Measurements from ENCODE around the gene GAL.

Gene GAL

DNA sequence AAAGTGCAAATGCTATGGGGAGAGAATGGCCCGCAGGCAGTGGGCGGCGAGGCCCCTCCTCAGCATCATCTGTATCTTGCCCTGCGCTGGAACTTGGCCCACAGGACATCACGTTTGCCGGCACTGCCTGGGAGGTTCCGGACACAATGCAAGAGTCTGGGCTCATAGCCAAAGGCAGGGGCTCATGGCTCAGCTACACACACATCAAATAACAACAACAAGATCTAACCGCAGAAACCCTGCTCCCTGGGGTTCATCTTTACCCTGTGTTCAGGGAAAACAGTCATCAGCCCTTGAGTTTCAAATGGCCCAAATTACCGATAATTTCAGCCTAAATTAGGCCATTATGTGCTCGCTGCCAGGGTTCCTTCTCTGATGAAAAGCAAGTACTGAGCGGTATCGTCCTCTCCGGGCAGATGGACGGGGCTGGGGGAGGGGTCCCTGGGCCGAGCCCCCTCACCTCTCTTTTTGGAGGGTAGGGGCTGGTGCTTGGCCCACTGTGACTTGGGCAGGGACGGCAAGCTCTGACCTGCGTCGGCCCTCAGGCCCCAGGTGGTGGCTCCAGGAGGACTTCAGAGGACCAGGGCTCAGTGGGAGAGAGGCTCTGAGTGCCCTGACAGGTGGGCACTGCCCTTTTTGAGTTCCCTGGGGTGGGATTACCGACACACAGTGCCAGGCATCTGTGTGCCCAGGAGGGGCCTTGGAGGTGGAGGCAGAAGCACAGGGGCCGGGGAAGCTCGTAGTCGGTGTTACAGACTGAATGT is 25.0 kb upstream of the GAL start:
- no peak for DNase-seq (ENCODE audit: low spot score)

DNA sequence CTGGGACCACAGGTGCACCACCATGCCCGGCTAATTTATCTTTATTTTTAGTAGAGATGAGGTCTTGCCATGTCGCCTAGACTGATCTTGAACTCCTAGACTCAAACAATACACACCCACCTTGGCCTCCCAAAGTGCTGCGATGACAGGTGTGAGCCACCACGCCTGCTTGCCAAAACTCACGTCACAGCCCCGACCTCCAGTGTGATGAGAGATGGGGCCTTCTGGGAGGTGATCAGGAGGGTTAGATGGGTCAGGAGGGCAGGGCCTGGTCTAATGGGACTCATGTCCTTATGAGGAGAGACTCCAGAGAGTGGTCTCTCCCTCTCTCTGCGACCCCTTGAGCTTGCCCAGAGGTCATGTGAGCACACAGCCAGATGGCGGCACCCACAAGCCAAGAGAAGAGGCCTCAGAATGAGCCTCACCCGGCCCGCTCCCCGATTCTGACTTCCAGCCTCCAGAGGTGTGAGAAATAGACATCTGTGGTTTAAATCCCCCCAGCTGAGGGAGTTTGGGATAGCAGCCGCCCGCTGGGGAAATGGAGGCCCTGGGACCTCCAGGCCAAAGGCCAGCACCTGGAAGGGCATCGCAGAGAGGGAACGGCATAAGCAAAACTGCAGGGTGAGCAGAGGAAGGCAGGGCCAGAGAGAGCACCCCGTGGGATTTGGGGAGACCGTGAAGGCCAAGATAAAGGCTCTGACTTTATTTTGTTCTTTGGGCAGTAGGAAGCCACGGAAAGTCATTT is 24.1 kb upstream of the GAL start:
- no peak for DNase-seq (ENCODE audit: low spot score)

DNA sequence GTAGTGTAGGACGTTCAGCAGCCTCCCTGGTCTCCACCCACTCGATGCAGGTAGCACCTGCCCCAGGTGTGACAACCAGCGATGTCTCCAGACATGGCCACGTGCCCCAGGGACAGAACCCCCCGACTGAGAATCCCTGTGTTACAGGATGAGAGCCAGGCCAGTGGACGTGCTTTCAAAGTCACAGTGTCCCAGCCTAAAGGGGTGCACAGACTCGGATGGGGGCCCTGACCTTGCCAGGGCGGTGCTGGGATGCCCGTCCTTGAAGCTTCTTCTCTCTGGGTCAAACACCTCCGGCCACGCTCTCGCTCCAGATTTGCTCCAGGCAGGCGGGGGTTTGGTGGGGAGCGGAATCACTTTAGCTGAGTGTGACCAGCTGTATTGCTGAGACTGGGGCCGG is 23.3 kb upstream of the GAL start:
- no peak for DNase-seq (ENCODE audit: low spot score)

DNA sequence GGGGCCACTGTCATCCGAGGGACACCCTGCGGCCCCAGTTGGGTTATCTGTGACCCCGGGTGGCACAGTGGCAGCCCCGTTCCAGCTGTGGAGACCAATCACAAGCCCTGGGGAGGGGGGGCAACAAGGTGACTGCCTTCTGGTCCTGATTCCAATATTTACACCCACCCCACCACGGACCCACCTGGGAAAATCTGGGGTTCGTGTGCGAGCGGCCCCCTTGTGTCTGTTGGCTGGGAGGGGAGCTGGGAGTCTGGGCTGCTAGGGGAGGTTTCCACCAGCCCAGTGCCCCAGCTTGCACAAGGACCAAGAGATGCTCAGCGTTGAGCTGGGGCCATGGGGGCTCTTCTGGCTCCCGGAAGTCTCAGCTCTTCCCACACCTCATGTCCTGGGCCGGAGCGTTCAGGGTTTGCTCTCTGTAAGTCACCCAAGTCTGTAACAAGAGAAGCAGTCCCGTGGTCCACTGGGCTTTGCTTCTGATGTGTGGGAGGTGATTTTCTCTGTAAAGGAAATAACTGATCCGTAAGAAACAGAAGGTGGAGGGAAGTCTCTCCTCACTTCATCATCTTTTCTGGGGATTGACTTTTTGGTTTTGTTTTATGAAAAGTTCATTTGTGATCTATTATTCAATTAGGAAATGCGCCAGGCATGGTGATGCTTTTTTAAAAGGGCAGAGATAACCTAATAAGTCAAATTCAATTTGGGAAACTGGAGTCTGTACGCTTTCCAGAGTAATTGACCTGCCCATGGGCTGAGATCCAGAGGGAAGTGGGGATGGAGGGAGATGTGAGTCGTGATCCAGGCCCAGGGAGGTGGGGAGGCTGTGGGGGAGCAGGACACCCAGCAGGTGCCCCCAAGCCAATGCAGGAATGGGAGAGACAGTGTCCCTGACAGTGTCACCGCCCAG is 22.4 kb upstream of the GAL start:
- DNase-seq (ENCODE audit: low spot score) = no peak

DNA sequence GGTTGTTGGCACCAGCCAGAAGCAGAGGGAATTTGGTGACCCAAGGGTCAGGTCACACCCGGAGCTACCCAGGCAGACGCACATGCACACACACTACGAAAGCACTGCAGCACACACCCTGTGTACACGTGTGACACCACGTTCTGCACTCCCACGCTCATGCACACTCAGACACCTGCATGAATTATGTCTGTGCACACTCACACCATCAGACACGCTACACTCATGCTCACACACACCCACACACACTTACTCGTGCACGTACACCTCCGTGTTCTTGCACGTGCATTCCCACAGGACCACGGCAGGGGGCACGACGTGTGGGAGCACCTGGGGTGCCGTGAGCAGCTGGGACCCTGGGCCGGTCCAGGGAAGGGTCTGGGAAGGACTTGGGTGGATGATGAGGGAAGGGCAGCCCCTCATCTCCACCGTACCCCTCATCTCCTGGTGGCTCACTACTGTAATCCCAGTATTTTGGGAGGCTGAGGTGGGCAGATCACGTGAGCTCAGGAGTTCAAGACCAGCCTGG is 20.8 kb upstream of the GAL start:
- DNase-seq (ENCODE audit: low spot score) = no peak

DNA sequence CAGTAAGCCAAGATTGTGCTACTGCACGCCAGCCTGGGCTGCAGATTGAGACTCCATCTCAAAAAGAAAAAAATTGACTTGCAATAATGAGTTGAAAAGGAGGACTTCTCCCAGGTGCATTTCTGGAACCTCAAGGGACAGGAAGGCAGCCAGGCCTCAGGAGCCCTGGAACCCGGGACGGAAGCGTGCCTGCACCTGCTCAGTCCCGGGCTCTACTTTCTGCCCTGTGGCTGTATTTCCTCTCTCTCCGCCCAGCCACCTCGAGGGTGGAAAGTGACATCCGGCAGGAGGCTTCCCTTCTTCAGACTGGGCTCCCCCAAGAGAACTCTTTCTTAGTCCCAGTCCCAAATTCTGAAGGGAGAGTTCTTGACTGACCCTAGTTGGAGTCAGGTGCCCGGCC is 20.2 kb upstream of the GAL start:
- no peak for DNase-seq (ENCODE audit: low spot score)

DNA sequence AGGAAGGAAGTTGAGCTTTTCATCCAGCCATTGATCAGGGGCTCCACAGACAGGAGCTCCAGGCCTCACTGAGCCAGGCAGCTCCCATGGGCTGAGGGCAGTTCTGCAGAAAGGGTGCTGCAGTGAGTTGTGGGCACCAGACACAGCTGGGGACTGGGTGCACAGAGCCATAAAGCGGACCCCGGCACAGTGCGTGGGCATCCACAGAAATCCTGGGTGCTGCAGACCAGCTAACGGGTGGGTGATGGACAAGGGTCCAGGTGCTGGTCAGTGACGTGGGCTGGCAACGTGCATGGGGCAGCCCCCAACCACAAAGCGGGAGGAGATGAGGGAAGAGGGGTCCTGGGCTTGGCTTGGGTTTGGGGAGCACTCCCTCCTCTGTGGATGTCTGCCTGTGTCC is 19.4 kb upstream of the GAL start:
- no peak for DNase-seq (ENCODE audit: low spot score)

DNA sequence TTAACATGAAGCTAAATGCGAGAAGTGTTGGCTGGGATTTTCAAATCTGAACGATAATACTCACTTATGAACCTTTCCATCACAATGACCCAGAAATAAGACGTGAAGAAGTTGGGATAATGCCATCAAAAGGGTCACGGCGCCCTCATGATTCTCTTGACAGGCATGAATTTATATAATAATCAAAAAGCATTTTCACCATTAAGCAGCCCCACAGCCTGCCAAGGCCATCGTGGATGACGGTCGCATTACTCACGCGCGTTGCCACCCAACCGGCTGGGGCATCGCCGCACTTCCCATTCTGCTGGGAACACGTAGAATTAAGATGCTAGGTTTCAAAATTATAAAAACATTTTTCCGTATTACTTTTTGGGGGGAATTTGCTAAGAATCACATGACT is 18.9 kb upstream of the GAL start:
- no peak for DNase-seq (ENCODE audit: low spot score)

DNA sequence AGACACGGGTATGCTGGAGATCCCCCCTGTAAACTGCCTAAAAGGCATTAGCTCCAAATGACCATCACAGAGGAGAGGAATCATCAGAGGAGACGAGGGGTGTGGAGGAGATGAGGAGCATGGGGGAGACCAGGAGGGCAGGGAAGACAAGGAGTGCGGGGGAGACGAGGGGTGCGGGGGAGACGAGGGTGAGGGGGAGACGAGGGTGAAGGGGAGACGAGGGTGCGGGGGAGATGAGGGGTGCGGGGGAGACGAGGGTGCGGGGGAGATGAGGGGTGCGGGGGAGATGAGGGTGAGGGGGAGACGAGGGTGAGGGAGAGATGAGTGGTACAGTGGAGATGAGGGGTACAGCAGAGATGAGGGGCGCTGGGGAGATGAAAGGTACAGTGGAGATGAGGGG is 17.5 kb upstream of the GAL start:
- DNase-seq (ENCODE audit: low spot score) = no peak

DNA sequence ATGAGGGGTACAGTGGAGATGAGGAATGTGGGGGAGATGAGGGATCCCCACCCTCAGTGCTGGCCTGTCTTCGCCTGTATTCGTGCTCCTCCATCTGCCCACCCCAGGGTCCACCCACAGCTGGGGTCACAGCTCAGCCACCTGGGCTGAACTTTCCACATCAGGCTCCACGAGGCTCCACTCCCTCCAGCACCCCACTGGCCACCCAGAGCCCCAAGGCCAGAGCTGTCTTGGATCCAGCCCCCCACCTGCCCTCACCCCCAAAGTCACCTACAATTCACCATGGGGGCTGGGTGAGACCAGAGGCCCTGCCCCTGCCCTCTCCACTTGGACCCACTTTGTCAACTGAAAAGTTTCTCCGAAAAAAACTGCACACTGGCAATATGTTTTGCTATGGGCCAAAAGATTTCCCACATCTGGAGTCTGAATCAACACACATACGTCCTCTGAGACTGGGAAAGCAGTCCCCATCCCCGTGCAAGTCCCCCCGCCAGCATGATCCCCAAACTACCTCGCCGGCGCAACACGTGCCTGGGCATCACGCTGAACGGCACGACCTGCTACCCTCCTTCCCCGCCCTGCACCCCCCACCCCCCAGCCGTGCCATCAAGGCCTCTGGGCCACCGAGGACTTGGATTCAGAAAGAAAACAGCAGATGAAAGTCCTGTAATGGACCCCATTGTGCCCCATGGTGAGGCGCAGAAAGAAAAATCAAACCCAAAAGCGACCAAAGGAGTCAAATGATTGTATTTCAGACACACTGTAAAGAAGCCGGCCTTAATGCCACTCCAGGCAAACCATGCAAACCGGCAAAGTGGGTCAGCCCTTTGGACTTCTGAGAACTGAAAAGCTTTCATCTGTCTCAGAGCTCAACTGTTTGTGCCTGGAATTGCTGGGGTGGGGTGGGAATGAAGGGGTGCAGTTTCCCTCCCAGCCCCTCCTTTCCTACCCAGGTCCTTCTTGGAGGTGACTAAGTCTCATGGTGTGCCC is 16.5 kb upstream of the GAL start:
- DNase-seq (ENCODE audit: low spot score) = no peak

DNA sequence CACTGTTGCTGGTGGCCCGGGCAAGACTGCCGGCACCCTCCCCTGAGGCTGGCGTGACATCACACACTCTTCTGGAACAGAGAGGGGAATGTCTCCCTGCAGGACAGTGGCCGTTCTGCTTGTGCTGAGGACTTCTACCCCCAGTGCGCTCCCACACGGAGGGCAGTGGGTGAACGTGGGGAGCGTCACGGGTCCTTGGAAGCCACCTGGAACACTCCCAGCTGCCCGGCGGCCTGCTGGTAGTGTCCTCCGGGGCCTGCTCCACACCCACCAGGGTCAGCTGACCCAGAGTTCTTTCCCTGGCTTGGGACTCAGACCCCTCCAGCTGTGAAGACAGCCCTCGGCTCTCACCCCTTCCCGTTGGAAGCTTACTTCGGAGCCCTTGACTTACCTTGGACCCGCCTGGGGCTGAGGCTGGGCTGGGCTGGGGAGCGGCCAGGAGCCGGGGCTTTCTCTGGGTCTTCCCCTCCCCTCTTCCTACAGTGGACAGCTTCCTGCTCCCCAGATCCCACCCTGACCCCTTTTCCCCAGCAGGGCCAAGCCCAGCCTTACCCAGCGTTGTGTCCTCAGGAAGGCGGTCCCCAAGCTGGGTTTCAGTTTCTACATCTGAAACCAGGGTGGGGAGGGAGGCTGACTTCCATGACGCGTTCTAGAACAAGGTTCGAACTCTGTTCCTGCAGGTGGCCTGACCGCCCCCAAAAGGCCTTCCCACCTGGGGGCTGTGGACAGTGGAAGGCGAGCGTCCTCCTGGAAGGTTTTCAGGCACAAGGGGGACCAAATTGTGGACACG is 14.8 kb upstream of the GAL start:
- DNase-seq (ENCODE audit: low spot score) = no peak

DNA sequence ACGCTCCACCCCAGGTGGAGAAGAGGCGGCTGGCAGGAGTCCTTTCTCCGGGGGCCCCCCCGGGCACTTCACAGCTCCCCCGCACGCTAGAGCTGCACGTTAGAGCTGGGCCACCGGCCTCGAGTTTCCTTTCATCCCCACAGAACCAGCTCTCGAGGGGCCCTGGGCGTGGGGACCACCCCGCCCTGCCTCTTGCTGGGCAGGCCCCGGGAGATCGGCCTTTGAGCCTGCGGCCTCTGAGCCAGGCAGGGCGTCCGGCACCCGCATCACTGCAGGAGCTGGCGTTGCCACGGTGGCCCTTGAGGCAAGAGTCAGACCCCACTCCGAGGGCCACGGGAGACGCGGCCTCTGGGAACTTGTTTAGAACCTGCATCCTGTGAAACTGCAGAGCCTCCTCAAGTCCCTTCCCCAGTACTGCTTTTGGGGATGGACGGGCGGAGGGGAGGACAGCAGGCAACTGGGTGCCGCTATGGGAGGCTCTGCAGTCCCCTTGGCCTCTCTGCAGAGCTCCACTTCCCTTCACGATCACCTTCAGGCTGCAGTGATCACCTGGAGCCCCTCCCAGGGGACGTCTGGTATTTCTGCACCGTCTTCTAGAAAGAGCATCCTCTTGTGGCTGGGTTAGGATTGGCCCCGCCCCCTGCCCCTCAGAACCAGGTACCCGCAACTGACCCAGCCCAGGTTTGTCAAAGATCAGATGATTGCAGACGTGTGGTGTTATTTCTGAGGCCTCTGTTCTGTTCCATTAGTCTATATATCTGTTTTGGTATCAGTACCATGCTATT is 13.9 kb upstream of the GAL start:
- no peak for DNase-seq (ENCODE audit: low spot score)

DNA sequence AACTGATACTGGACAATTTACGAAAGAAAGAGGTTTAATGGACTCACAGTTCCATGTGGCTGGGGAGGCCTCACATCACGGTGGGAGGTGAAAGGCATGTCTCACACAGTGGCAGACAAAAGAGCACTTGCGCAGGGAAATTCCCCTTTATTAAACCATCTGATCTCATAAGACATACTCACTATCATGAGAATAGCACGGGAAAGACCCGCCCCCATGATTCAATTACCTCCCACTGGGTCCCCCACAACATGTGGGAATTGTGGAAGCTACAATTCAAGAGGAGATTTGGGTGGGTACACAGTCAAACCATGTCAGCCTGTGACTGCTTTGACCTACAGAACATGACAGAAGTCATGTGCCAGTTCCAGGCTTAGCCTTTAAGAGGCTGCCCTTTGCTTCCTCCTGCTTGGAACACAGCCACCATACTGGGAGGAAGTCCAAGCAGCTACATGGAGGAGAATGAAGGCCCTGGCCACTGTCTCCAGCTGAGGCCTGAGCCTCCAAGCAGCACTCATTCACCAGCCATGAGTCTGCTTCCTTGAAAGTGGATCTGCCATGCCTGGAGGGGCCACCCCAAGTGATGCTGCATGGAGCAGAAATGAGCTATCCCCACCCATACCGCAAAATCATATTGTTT is 10.9 kb upstream of the GAL start:
- DNase-seq (ENCODE audit: low spot score) = no peak

DNA sequence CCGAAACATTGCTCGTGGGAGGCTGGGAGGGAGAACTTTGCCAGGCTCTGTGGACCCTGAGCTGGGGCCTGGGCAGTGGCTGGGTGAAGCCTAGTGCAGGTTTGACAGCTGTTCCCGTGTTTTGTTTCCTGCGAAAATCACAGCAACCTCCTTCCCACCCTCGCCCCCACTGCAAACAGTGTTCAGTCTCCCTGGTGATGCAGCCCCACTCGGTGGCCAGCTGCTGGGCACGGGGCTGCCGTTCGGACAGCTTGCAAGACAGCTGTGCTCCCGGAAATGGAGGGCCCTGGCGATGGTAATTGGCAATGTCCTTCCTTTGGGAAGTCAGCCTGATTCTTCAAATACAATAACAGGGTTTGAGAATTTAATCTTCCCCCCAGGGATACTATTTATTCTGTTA is 10.4 kb upstream of the GAL start:
- no peak for DNase-seq (ENCODE audit: low spot score)

DNA sequence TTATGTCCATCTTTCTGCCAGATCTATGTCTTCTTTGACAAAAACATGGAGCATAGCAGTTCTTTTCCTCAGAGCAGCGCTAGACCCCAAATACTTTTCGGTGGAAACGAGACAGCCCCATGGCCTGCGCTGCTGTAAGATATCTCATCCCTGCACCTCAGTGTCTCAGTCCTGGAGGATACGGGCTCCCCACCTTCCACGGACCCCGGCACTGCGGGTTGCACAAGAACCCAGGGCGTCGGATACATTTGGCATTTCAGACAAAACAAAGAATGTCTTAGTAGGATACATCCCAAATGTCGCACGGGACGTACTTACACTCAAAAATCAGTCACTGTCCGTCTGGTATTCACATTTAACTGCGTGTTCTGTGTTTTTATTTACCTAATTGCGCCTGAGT is 9.9 kb upstream of the GAL start:
- no peak for DNase-seq (ENCODE audit: low spot score)

DNA sequence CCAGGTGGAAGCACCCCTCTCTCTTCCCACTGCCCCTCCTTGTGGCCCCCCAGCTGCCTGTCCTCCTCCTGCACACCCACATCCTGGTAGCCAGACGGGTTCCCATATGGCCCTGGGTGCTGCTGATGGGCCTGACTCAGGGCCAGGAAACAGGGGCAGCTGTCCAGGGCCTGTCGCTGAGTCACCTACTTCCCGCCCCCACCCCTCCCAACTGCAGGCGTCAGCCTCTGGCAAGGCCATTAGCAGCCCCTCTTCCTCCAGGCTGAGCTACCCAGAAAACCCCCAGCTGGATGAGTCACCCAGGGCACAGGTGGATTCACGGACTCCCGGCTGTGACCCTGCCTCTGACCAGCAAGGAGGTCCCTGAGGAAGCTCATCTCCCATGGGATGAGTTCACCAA is 6.9 kb upstream of the GAL start:
- no peak for DNase-seq (ENCODE audit: low spot score)

DNA sequence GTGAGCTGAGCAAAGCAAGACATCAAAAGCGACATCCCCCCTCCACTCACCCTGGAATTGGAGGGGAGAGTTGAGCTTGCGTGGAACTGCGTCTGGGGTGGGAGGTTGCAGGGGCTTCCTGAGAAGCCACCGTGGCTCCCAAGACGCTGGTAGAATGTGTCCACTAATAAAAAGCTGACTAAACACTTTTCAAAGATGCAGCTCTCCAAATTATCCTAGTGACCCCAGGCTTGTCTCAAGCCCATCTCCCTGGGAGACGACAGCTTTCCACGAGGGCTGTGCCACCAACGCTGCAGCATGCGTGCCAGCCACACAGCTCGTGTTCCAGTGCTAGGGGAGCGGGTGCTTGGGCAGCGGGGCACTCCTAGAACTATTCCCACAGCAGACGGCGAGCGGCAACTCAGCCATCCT is 6.3 kb upstream of the GAL start:
- DNase-seq (ENCODE audit: low spot score) = no peak

DNA sequence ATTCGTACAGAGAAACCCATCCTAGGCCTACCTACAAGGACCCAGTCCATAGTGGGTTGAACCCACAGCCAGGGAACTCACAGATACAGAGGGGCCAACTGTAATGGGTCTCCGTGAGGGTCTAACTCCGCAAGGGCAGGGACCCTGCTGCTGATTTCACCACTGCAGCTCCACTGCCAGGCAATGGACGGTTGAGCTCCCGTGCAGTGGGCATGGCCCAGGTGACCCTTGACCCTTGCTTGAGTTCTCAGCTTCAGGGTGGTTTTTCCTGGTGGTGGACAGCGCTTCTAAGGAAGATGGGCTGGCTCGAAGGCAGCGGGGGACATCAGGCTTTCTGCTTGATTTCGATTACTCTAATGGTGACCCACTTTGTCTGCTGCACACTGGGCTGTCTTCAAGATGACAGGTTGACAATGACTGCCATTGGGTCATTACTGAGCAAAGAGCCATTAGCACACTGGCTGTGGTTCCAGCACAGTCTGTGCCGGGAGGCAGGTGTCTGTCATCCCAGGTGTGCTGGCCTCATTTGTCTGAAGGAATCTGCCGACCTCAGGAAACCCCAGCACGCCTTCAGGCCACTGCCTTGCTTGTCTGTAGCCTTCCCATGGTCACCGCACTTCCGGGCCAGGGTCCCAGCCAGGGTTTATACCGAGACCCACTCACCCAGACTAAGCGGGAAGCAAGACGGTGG is 3.7 kb upstream of the GAL start:
- no peak for DNase-seq (ENCODE audit: low spot score)

DNA sequence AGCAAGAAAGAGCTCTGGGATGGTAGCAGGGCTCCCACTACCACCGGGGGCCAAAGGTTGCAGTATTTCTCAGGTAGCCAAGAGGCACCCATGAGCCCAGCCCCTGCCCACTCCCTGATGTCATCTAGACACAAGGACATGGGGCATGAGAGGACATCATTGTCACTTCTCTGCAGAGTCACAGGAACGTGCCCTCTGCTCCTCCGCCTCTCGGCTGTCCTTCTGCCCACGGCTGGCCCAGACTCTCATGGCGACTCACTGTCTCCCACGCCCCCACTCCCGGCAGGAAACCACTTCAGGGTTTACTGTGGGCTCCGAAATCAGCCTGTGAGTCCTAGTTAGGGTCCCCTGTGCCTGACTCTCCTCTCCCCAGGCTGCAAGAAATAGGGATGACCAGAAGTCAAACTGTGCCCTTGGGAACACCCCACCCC is 1.8 kb upstream of the GAL start:
- no peak for DNase-seq (ENCODE audit: low spot score)
